ENCODE measurements around the gene ATP5MC3. TPM values are rescaled to one million over a fixed set of nuclear protein-coding genes. Genes with fewer than 3 reads are reported as not detected.

Gene ATP5MC3
- total RNA-seq, 5 donors from 2014 or later (not counting 1 experiment from before 2014, with no cell fraction given) = 74.4 to 91.3 (median 89.4) TPM

DNA sequence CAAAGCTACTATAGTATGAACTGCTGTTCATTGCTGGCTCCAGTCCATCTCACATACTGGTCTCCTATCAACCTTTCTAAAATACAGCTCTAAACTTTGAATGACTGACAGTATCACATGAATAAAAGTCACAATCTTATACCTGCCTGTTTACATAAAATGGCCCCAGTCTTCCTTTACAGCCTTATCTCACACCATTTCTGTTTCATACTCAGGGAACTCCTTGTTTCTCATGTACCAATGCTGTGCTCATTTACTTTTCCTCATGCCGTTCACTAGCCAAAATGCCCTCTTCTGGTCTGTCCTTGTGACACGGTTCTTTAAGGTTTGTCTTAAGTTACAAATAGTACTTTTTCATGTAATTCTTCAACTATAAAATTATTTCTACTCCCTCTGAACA, 6.2 kb downstream of the ATP5MC3 start:
- Mint-ChIP-seq H3K36me3 (peaks cover 39% of the 10 kb centered on the region), H3K27me3 (no peaks in the 10 kb centered on the region), H3K9me3 (no peaks in the 10 kb centered on the region), H3K27ac (no peak overlapping the region), H3K4me3 (no peak overlapping the region), H3K4me1 (peaks cover 19 to 30% (median 27%) of the 10 kb centered on the region in 3 donors)
- POLR2A ChIA-PET = interaction anchor here (0.5 to 0.7 kb wide), 2 partner anchors 925 to 1420 kb away, joined by 3 to 6 read pairs; no protein-coding TSS in a partner anchor
- Histone ChIP-seq H3K27me3 (replicated peaks in 1 of 2; ENCODE audit: control insufficient read depth in 2 of 2, extremely low read depth in 1 of 2, insufficient read depth in 2 of 2, low read length in 1 of 2) (no peaks in the 10 kb centered on the region), H3K4me1 (ENCODE audit: control insufficient read depth in 1 of 2, extremely low read depth in 1 of 2, insufficient read depth in 2 of 2, low read length in 2 of 2) (peaks cover 0 to 6% of the 10 kb centered on the region in 2 experiments), H3K36me3 (ENCODE audit: control insufficient read depth in 2 of 2, extremely low read depth in 1 of 2, insufficient read depth in 1 of 2, low read length in 1 of 2) (peaks cover 0 to 41% of the 10 kb centered on the region in 2 donors), H3K27ac (ENCODE audit: low read length) (no peak overlapping the region), H3K4me3 (ENCODE audit: control insufficient read depth in 1 of 2, extremely low read depth in 1 of 2, low read length in 1 of 2) (no peak overlapping the region), H3K9me3 (no peaks in the 10 kb centered on the region)
- 100% methylated on average over 2 of the region's 2 CpGs for WGBS (ENCODE audit: insufficient coverage)
- CTCF ChIA-PET = no interaction called here
- no peak for ATAC-seq (replicated peaks in 1 of 4)
- no peak for DNase-seq

DNA sequence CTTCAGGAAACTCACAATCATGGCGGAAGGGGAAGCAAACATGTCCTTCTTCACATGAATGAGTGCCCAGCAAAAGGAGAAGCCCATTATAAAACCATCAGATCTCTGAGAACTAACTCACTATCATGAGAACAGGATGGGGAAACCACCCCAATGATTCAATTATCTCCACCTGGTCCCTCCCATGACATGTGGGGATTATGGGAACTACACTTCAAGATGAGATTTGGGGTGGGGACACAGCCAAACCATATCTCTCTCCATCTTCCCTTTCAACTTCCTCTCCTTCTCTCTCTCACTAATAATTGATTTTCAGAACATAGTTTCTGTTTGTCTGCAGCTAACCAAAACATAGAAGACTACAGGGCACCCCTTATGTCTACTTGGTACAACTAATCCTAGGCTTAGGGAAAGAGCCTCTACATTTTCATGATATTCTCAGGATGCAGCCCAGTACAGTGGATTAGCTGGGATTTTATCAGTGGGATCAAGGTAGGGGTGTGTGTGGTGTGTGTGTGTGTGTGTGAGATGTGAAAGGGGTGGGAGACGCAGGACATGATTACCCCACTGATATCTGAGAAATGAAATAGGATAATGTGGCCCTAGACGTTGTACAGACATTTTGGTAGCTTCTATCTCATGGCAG, 10.7 kb downstream of the ATP5MC3 start:
- H3K4me3 ChIP-seq (ENCODE audit: control insufficient read depth in 1 of 2, extremely low read depth in 1 of 2, low read length in 1 of 2) = no peak overlapping the region
- ATAC-seq (replicated peaks in 1 of 4) = no peak
- Mint-ChIP-seq H3K4me3 (no peak overlapping the region), H3K4me1 (peaks cover 36 to 46% (median 39%) of the 10 kb centered on the region in 3 donors), H3K27me3 (no peaks in the 10 kb centered on the region), H3K27ac (peak overlapping the region in 1 of 2 donors; percentile 0), H3K36me3 (peaks cover 13% of the 10 kb centered on the region), H3K9me3 (no peaks in the 10 kb centered on the region)
- peaks cover 0 to 2% of the 10 kb centered on the region in 2 donors for H3K36me3 ChIP-seq (ENCODE audit: control insufficient read depth in 2 of 2, extremely low read depth in 1 of 2, insufficient read depth in 1 of 2, low read length in 1 of 2)
- no peaks in the 10 kb centered on the region for H3K9me3 ChIP-seq
- ChIA-PET POLR2A (no interaction called here), CTCF (no interaction called here)
- no CpG with 5 or more reads among the region's 3 CpGs for WGBS (ENCODE audit: insufficient coverage)
- H3K27me3 ChIP-seq (replicated peaks in 1 of 2; ENCODE audit: control insufficient read depth in 2 of 2, extremely low read depth in 1 of 2, insufficient read depth in 2 of 2, low read length in 1 of 2) = no peaks in the 10 kb centered on the region
- no peak overlapping the region for H3K27ac ChIP-seq (ENCODE audit: low read length)
- no peak for DNase-seq
- peaks cover 5 to 15% of the 10 kb centered on the region in 2 experiments for H3K4me1 ChIP-seq (ENCODE audit: control insufficient read depth in 1 of 2, extremely low read depth in 1 of 2, insufficient read depth in 2 of 2, low read length in 2 of 2)

DNA sequence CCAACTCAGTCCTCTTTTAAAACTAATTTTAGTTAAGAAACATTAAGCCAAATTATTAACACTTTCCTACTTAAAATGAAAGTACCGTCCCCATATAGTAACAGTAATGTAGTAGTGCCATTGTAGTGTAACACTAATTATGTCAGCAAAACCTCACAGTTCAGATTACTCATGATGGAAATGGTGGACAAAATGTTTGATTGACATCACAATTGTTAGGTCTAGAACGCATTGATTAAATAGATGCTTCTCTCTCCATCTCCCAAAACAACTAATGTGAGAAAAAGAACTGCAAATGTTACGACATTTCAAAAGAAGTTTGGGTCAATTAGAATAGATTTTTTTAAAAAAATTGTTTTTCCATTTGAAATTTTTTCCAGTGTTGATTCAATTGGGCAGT, 12.3 kb downstream of the ATP5MC3 start:
- H3K9me3 ChIP-seq = no peaks in the 10 kb centered on the region
- no peaks in the 10 kb centered on the region for H3K27me3 ChIP-seq (replicated peaks in 1 of 2; ENCODE audit: control insufficient read depth in 2 of 2, extremely low read depth in 1 of 2, insufficient read depth in 2 of 2, low read length in 1 of 2)
- DNase-seq (no peak), ATAC-seq (replicated peaks in 1 of 4) (no peak)
- H3K36me3 ChIP-seq (ENCODE audit: control insufficient read depth in 2 of 2, extremely low read depth in 1 of 2, insufficient read depth in 1 of 2, low read length in 1 of 2) = no peaks in the 10 kb centered on the region
- Mint-ChIP-seq H3K4me1 (peaks cover 41 to 58% (median 54%) of the 10 kb centered on the region in 3 donors), H3K27me3 (no peaks in the 10 kb centered on the region), H3K9me3 (no peaks in the 10 kb centered on the region), H3K4me3 (peak overlapping the region; percentile 93 to 100 (median 99)), H3K36me3 (peaks cover 6% of the 10 kb centered on the region), H3K27ac (no peak overlapping the region)
- H3K4me1 ChIP-seq (ENCODE audit: control insufficient read depth in 1 of 2, extremely low read depth in 1 of 2, insufficient read depth in 2 of 2, low read length in 2 of 2) = peaks cover 13 to 15% of the 10 kb centered on the region in 2 experiments
- no CpG with 5 or more reads among the region's 3 CpGs for WGBS (ENCODE audit: insufficient coverage)
- H3K27ac ChIP-seq (ENCODE audit: low read length) = peak overlapping the region; percentile 69
- CTCF ChIA-PET = interaction anchor here in 1 of 2 donors (1.2 kb wide), 1 partner anchor 9 kb away, joined by 8 read pairs; no protein-coding TSS in a partner anchor
- POLR2A ChIA-PET = interaction anchor here (0.8 to 1.3 kb wide), 3 partner anchors 9 to 11 kb away, joined by 3 to 5 read pairs (median 4); no protein-coding TSS in a partner anchor
- no peak overlapping the region for H3K4me3 ChIP-seq (ENCODE audit: control insufficient read depth in 1 of 2, extremely low read depth in 1 of 2, low read length in 1 of 2)

- CTCF ChIA-PET = interaction anchor here (0.5 to 1.2 kb wide), 8 partner anchors 8 to 737 kb away, joined by 3 to 8 read pairs (median 4); no protein-coding TSS in a partner anchor
- POLR2A ChIA-PET = interaction anchor here (0.6 to 1.3 kb wide), 6 partner anchors 8 to 773 kb away, joined by 3 to 5 read pairs (median 4); partner anchors contain the start of gene SCRN3 (in 1 of the 2)
- peaks cover 6% of the 10 kb centered on the region for H3K36me3 Mint-ChIP-seq
- H3K27me3 ChIP-seq (replicated peaks in 1 of 2; ENCODE audit: control insufficient read depth in 2 of 2, extremely low read depth in 1 of 2, insufficient read depth in 2 of 2, low read length in 1 of 2) = no peaks in the 10 kb centered on the region
- peaks cover 15 to 16% of the 10 kb centered on the region in 2 experiments for H3K4me1 ChIP-seq (ENCODE audit: control insufficient read depth in 1 of 2, extremely low read depth in 1 of 2, insufficient read depth in 2 of 2, low read length in 2 of 2)
- H3K9me3 Mint-ChIP-seq = no peaks in the 10 kb centered on the region
- peak overlapping the region; percentile 93 to 100 (median 99) for H3K4me3 Mint-ChIP-seq
- peak overlapping the region; percentile 69 for H3K27ac ChIP-seq (ENCODE audit: low read length)
- no peaks in the 10 kb centered on the region for H3K9me3 ChIP-seq
- peaks cover 41 to 59% (median 55%) of the 10 kb centered on the region in 3 donors for H3K4me1 Mint-ChIP-seq
- H3K27me3 Mint-ChIP-seq = no peaks in the 10 kb centered on the region
- peak overlapping the region; percentile 68 to 84 for H3K4me3 ChIP-seq (ENCODE audit: control insufficient read depth in 1 of 2, extremely low read depth in 1 of 2, low read length in 1 of 2)
- ATAC-seq (replicated peaks in 1 of 4) (peak; percentile 12 to 36 (median 16)), DNase-seq (no peak)
- WGBS (ENCODE audit: insufficient coverage) = 0% methylated on average over 6 of the region's 11 CpGs
- H3K36me3 ChIP-seq (ENCODE audit: control insufficient read depth in 2 of 2, extremely low read depth in 1 of 2, insufficient read depth in 1 of 2, low read length in 1 of 2) = no peaks in the 10 kb centered on the region
- H3K27ac Mint-ChIP-seq = peak overlapping the region; percentile 99
Observed at GRCh38 chr2:175168564-175168945, 13.0 kb downstream of the ATP5MC3 start.

- H3K27ac ChIP-seq (ENCODE audit: low read length) = peak within 1 kb of the TSS; percentile 80
- peaks cover 15 to 16% of the 10 kb centered on the region in 2 experiments for H3K4me1 ChIP-seq (ENCODE audit: control insufficient read depth in 1 of 2, extremely low read depth in 1 of 2, insufficient read depth in 2 of 2, low read length in 2 of 2)
- ChIA-PET CTCF (interaction anchor here (0.5 to 1.2 kb wide), 8 partner anchors 8 to 737 kb away, joined by 3 to 8 read pairs (median 4); no protein-coding TSS in a partner anchor), POLR2A (interaction anchor here (0.6 to 1.3 kb wide), 8 partner anchors 8 to 1210 kb away, joined by 3 to 5 read pairs (median 4); partner anchors contain the start of gene SCRN3 (in 1 of the 2))
- Mint-ChIP-seq H3K27me3 (no peaks in the 10 kb centered on the region), H3K4me3 (peak within 1 kb of the TSS; percentile 93 to 100 (median 99)), H3K36me3 (peaks cover 5% of the 10 kb centered on the region), H3K9me3 (no peaks in the 10 kb centered on the region), H3K4me1 (peaks cover 41 to 61% (median 58%) of the 10 kb centered on the region in 3 donors), H3K27ac (peak within 1 kb of the TSS; percentile 99)
- 0% methylated on average over 40 of the region's 56 CpGs for WGBS (ENCODE audit: insufficient coverage)
- DNase-seq = peak; percentile 90 to 99 (median 99)
- H3K27me3 ChIP-seq (replicated peaks in 1 of 2; ENCODE audit: control insufficient read depth in 2 of 2, extremely low read depth in 1 of 2, insufficient read depth in 2 of 2, low read length in 1 of 2) = no peaks in the 10 kb centered on the region
- ATAC-seq (replicated peaks in 1 of 4) = peak; percentile 91 to 93 (median 92)
- H3K4me3 ChIP-seq (ENCODE audit: control insufficient read depth in 1 of 2, extremely low read depth in 1 of 2, low read length in 1 of 2) = peak within 1 kb of the TSS; percentile 84 to 95
- H3K9me3 ChIP-seq = no peaks in the 10 kb centered on the region
- no peaks in the 10 kb centered on the region for H3K36me3 ChIP-seq (ENCODE audit: control insufficient read depth in 2 of 2, extremely low read depth in 1 of 2, insufficient read depth in 1 of 2, low read length in 1 of 2)
Observed at GRCh38 chr2:175167792-175168563, 13.5 kb downstream of the ATP5MC3 start, which contains the start of gene ATF2. Gene ATF2 (minus strand): TSS chr2:175168203. CDS start chr2:175136443, 31,760 bp downstream.

All from T-cell (primary cell).